KMS-11 (cell line): ENCODE results near the gene ZNF561.

ENCODE experiments used
- H2AFZ ChIP-seq: fragments of 200-600 bp; sonication (generic); 2 replicates; pipeline ENCODE4 v1.6.1; 2016; ENCODE audit warnings: antibody characterized with exemption, mixed run types, low read depth
- H3K27ac ChIP-seq: fragments of 200-600 bp; sonication (generic); 2 replicates; pipeline ENCODE4 v1.6.1; 2016; ENCODE audit warnings: mild to moderate bottlenecking, mixed run types
- H3K27me3 ChIP-seq: fragments of 200-600 bp; sonication (generic); 2 replicates; pipeline ENCODE4 v1.6.1; 2017; ENCODE audit warnings: mild to moderate bottlenecking, low read depth, mixed run types, moderate library complexity; ENCODE audit not compliant: insufficient read depth
- H3K36me3 ChIP-seq: fragments of 200-600 bp; sonication (generic); 2 replicates; pipeline ENCODE4 v1.6.1; 2017; ENCODE audit warnings: mild to moderate bottlenecking, mixed run types; ENCODE audit not compliant: insufficient read depth
- H3K4me1 ChIP-seq: fragments of 200-600 bp; sonication (generic); 2 replicates; pipeline ENCODE4 v1.6.1; 2016; ENCODE audit warnings: mild to moderate bottlenecking, low read depth, mixed run types; ENCODE audit not compliant: poor library complexity, severe bottlenecking
- H3K4me2 ChIP-seq: fragments of 200-600 bp; sonication (generic); 2 replicates; pipeline ENCODE4 v1.7.0; 2016; ENCODE audit warnings: mild to moderate bottlenecking, mixed run types
- H3K4me3 ChIP-seq: fragments of 200-600 bp; sonication (generic); IDR thresholded peaks from 2 replicates; pipeline ENCODE4 v1.6.1; 2017; ENCODE audit warnings: low read depth, low read length, mixed read lengths; ENCODE audit not compliant: insufficient read depth
- H3K79me2 ChIP-seq: fragments of 200-600 bp; sonication (generic); 2 replicates; pipeline ENCODE4 v1.6.1; 2016; ENCODE audit warnings: low read depth, mixed run types; ENCODE audit not compliant: insufficient read depth
- H3K9ac ChIP-seq: fragments of 200-600 bp; sonication (generic); 2 replicates; pipeline ENCODE4 v1.6.1; 2016; ENCODE audit warnings: mild to moderate bottlenecking, mixed run types
- H4K20me1 ChIP-seq: fragments of 200-600 bp; sonication (generic); 2 replicates; pipeline ENCODE4 v1.6.1; 2016; ENCODE audit warnings: mild to moderate bottlenecking, mixed run types; ENCODE audit not compliant: insufficient read depth
- CTCF ChIP-seq: fragments of 200-600 bp; sonication (generic); conservative IDR thresholded peaks from 2 replicates; pipeline ENCODE4 v1.6.1; 2017; ENCODE audit warnings: low read depth, mild to moderate bottlenecking, antibody characterized with exemption, low read length, moderate library complexity, mixed read lengths

ZNF561 gene

GRCh38 chr19:9615844-9616243, 5.2 kb downstream of the ZNF561 start:
- no peak overlapping the region for H2AFZ ChIP-seq
- no peak for TF ChIP-seq CTCF
- no peaks in the 10 kb centered on the region for H3K27me3 ChIP-seq

GRCh38 chr19:9610484-9611113, 10.4 kb downstream of the ZNF561 start:
- Histone ChIP-seq H3K4me1 (no peaks in the 10 kb centered on the region), H3K27ac (no peak overlapping the region), H2AFZ (no peak overlapping the region), H3K36me3 (peaks cover 20% of the 10 kb centered on the region; the same call in 1 of the 2 replicates), H3K4me2 (no peak overlapping the region), H4K20me1 (no peaks in the 10 kb centered on the region), H3K27me3 (no peaks in the 10 kb centered on the region), H3K79me2 (no peaks in the 10 kb centered on the region), H3K4me3 (no peak overlapping the region), H3K9ac (no peak overlapping the region)
- TF ChIP-seq CTCF: no peak

More at GRCh38 chr19:9615844-9616243, 5.2 kb downstream of the ZNF561 start:
- no peak overlapping the region for H3K4me3 ChIP-seq
- peaks cover 3% of the 10 kb centered on the region for H3K4me1 ChIP-seq
- H3K79me2 ChIP-seq: peaks cover 5% of the 10 kb centered on the region; the same call in 1 of the 2 replicates
- peaks cover 23% of the 10 kb centered on the region; the same call in 1 of the 2 replicates for H3K36me3 ChIP-seq
- H4K20me1 ChIP-seq: no peaks in the 10 kb centered on the region
- no peak overlapping the region for H3K9ac ChIP-seq
- no peak overlapping the region for H3K4me2 ChIP-seq
- H3K27ac ChIP-seq: no peak overlapping the region

- no peak for TF ChIP-seq CTCF
- no peaks in the 10 kb centered on the region for H4K20me1 ChIP-seq
- no peak overlapping the region for H3K27ac ChIP-seq
- H3K27me3 ChIP-seq: no peaks in the 10 kb centered on the region
- H2AFZ ChIP-seq: no peak overlapping the region
- no peak overlapping the region for H3K4me3 ChIP-seq
- no peaks in the 10 kb centered on the region for H3K79me2 ChIP-seq
- H3K4me1 ChIP-seq: no peaks in the 10 kb centered on the region
- no peak overlapping the region for H3K4me2 ChIP-seq
- H3K36me3 ChIP-seq: peaks cover 11% of the 10 kb centered on the region; the same call in 1 of the 2 replicates
- H3K9ac ChIP-seq: no peak overlapping the region
Observed at GRCh38 chr19:9608912-9609311, 12.1 kb downstream of the ZNF561 start.

- Histone ChIP-seq H3K79me2 (no peaks in the 10 kb centered on the region), H3K9ac (no peak overlapping the region), H3K27ac (no peak overlapping the region), H3K27me3 (0 out of 2 replicates have a peak, but pooled peaks cover 2% of the 10 kb centered on the region), H3K4me3 (no peak overlapping the region), H3K4me1 (no peaks in the 10 kb centered on the region), H3K4me2 (no peak overlapping the region), H4K20me1 (no peaks in the 10 kb centered on the region), H2AFZ (no peak overlapping the region), H3K36me3 (no peaks in the 10 kb centered on the region)
- no peak for TF ChIP-seq CTCF
Observed at GRCh38 chr19:9597027-9597426, 24.0 kb downstream of the ZNF561 start.
